Ishikawa (cell line): Measurements from ENCODE around the gene MFSD6L.

ENCODE experiments used
- CEBPB ChIP-seq: IDR thresholded peaks from 2 replicates; pipeline ENCODE4 v1.6.1; 2012
- CREB1 ChIP-seq: IDR thresholded peaks from 2 replicates; pipeline ENCODE4 v1.6.1; 2012; ENCODE audit warnings: low read depth
- EGR1 ChIP-seq: IDR thresholded peaks from 2 replicates; pipeline ENCODE4 v1.6.1; 2012
- EP300 ChIP-seq: IDR thresholded peaks from 2 replicates; pipeline ENCODE4 v1.6.1; 2012; ENCODE audit warnings: borderline replicate concordance
- FOXM1 ChIP-seq: IDR thresholded peaks from 2 replicates; pipeline ENCODE4 v1.6.1; 2012; ENCODE audit warnings: low read depth, borderline replicate concordance
- NFIC ChIP-seq: IDR thresholded peaks from 2 replicates; pipeline ENCODE4 v1.6.1; 2012
- RAD21 ChIP-seq: IDR thresholded peaks from 2 replicates; pipeline ENCODE4 v1.6.1; 2012; ENCODE audit warnings: low read depth
- TAF1 ChIP-seq: IDR thresholded peaks from 2 replicates; pipeline ENCODE4 v1.6.1; 2012; ENCODE audit warnings: low read depth, mild to moderate bottlenecking
- TCF12 ChIP-seq: IDR thresholded peaks from 2 replicates; pipeline ENCODE4 v1.6.1; 2012; ENCODE audit warnings: low read depth
- TEAD4 ChIP-seq: IDR thresholded peaks from 2 replicates; pipeline ENCODE4 v1.6.1; 2012
- YY1 ChIP-seq: IDR thresholded peaks from 2 replicates; pipeline ENCODE4 v1.6.1; 2012; ENCODE audit warnings: low read depth
- ZBTB7A ChIP-seq: IDR thresholded peaks from 2 replicates; pipeline ENCODE4 v1.6.1; 2012; ENCODE audit warnings: low read depth
- TF ChIP-seq, protein P1 (sequence below): IDR thresholded peaks from 2 replicates; pipeline ENCODE4 v1.6.1; 2012
- TF ChIP-seq, protein P2 (sequence below): IDR thresholded peaks from 2 replicates; pipeline ENCODE4 v1.6.1; 2012
- TF ChIP-seq, protein P3 (sequence below): IDR thresholded peaks from 2 replicates; pipeline ENCODE4 v1.6.1; 2012; ENCODE audit warnings: low read depth, mild to moderate bottlenecking

MFSD6L gene

DNA sequence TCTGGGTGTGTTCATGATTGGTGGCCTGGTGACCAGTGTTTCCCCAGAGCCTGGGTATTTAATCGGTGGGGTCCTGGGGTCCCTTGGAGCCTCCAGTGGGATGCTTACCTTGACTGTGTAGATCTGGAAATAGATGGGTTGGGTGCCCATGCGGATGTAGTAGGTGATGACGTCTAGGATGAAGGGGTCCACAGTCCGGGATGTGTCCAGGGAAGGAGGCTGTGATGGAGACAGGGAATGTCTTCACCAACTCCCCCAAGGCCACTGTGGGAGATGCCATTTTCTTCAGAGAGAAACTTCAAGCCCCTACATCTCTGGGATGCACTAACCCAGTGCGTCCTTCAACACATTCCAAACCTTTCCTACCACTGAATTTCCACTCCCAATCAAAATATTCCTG is 24.1 kb upstream of the MFSD6L start:
- TF ChIP-seq, protein P1, sequence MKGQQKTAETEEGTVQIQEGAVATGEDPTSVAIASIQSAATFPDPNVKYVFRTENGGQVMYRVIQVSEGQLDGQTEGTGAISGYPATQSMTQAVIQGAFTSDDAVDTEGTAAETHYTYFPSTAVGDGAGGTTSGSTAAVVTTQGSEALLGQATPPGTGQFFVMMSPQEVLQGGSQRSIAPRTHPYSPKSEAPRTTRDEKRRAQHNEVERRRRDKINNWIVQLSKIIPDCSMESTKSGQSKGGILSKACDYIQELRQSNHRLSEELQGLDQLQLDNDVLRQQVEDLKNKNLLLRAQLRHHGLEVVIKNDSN: no peak
- TF ChIP-seq TEAD4 (no peak), CEBPB (no peak), TAF1 (no peak), YY1 (no peak), EGR1 (no peak), ZBTB7A (no peak), CREB1 (no peak), NFIC (no peak), FOXM1 (no peak), TCF12 (no peak), EP300 (no peak), RAD21 (no peak)
- TF ChIP-seq, protein P2, sequence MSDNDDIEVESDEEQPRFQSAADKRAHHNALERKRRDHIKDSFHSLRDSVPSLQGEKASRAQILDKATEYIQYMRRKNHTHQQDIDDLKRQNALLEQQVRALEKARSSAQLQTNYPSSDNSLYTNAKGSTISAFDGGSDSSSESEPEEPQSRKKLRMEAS: no peak
- TF ChIP-seq, protein P3, sequence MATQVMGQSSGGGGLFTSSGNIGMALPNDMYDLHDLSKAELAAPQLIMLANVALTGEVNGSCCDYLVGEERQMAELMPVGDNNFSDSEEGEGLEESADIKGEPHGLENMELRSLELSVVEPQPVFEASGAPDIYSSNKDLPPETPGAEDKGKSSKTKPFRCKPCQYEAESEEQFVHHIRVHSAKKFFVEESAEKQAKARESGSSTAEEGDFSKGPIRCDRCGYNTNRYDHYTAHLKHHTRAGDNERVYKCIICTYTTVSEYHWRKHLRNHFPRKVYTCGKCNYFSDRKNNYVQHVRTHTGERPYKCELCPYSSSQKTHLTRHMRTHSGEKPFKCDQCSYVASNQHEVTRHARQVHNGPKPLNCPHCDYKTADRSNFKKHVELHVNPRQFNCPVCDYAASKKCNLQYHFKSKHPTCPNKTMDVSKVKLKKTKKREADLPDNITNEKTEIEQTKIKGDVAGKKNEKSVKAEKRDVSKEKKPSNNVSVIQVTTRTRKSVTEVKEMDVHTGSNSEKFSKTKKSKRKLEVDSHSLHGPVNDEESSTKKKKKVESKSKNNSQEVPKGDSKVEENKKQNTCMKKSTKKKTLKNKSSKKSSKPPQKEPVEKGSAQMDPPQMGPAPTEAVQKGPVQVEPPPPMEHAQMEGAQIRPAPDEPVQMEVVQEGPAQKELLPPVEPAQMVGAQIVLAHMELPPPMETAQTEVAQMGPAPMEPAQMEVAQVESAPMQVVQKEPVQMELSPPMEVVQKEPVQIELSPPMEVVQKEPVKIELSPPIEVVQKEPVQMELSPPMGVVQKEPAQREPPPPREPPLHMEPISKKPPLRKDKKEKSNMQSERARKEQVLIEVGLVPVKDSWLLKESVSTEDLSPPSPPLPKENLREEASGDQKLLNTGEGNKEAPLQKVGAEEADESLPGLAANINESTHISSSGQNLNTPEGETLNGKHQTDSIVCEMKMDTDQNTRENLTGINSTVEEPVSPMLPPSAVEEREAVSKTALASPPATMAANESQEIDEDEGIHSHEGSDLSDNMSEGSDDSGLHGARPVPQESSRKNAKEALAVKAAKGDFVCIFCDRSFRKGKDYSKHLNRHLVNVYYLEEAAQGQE: no peak

DNA sequence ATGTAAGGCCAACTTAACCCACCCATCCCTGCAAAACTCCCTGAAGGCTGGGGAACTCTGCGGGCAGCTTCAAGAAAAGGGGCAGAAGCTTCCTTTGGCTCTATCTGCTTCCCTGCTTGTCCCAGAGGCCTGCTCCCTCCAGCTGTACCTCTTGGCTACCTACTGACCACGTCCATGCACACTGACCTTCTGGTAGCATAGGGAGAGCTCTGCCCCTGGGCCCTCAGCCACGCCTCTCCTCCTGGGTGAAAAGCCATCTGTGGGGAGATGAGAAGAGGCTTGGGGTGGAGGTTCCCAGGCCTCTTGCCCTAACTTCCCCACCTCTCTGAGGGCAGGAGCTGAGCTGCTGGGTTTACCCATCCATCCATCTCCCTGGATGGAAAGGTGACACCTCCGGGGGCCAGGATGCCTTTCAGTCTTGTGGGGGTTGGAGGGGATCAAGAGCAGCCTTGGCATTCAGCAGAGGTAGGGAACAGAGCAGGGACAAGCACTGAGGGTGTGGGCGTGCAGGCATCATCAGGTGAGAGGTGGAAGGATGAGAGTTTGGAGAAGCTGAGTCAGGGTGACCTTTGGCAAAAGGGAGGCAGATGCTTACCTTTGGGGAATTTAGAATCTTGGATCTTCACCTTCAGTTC is 23.4 kb upstream of the MFSD6L start:
- TF ChIP-seq CEBPB (no peak), CREB1 (no peak), EGR1 (no peak), TAF1 (no peak), EP300 (no peak), NFIC (no peak)
- TF ChIP-seq, protein P1: no peak

DNA sequence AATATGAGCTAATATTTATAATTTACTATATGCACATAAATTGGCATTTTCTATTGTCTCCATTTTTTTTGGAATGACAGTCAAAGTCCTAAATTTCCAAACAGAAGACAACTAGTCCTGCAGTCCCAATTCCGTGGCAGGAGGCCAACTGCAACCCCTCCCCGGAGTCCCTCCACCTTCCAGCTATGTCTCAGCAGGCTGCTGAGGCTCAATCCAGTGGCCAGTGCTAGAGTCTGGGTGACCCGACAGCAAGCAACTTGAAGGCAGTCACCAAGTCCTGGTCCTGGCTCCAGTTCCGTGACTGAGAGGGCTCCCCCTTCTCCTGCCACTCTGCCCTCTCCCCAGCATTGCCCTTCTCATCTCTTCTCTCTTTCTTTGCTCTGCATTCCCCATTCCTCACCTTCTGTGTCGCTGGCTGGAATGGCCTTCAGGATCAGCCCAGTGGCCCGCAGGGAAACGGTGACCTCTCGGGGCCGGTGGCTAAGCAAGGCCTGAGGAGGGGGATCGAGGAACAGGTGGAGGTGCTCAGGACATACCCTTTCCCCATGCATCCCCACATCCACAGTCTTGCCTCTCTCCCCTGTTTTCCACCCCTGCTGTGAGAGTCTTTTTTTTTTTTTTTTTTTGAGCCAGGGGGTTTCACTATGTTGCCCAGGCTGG is 22.4 kb upstream of the MFSD6L start:
- no peak for TF ChIP-seq RAD21
- no peak for TF ChIP-seq TEAD4
- no peak for TF ChIP-seq FOXM1
- no peak for TF ChIP-seq CEBPB
- no peak for TF ChIP-seq CREB1
- TF ChIP-seq, protein P3: no peak
- no peak for TF ChIP-seq TAF1
- TF ChIP-seq, protein P1: no peak
- TF ChIP-seq TCF12: no peak
- TF ChIP-seq EGR1: no peak
- TF ChIP-seq NFIC: no peak
- TF ChIP-seq EP300: no peak
- no peak for TF ChIP-seq YY1
- TF ChIP-seq, protein P2: no peak
- no peak for TF ChIP-seq ZBTB7A

DNA sequence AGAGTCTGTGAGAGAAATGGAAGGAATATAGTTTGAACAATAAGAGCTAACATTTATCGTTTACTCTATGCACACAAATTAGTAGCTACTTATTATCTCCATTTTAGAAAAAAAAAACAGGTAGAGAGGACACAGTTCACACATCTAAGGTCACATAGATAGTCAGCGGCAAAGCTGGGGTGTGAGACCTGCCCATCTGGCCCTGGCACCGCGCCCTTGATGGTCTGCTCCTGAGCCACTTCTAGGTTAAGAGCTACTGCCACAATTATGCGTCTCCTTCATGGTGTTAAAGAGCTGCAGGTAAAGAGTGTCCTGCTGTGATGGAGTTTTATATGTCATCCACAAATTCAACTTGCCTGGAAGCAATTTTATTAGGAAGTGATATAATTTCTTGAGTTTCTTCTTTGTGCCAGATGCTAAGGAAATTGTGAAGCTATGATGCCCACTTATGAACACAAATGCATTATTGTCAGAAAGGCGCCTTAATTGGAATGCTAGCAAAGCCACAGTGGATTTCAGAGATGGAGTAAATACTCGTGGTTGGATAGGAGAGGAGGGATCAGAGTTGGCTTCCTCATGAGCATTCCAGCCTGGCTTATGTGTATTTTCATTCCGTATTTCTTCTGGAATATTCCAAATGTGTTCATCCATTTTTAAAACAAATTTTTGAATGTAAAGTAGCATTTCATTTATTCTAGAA is 21.3 kb upstream of the MFSD6L start:
- TF ChIP-seq TEAD4 (no peak), TAF1 (no peak), FOXM1 (no peak), EP300 (no peak), ZBTB7A (no peak), YY1 (no peak), EGR1 (no peak), CREB1 (no peak), NFIC (no peak)
- TF ChIP-seq, protein P1: no peak
- TF ChIP-seq, protein P3: no peak
- TF ChIP-seq, protein P2: no peak
